K562 (cell line): ENCODE data around the gene KRT33B. TPM values are rescaled to one million over a fixed set of nuclear protein-coding genes. Genes with fewer than 3 reads are reported as not detected.
A peak's percentile ranks its signal among the peaks of the same experiment; 100 is the strongest.

ENCODE experiments used
- ATAC-seq: fragments of 200-7000 bp; cut with Tn5 transposase; 3 replicates; pipeline ENCODE4 v1.9.1; 2020; ENCODE audit warnings: moderate library complexity
- BruUV-seq: library from RNA; stranded (reverse); fragments of 400-500 nt; replicated peaks from 2 replicates; lab custom pipeline; 2021; lab: Mats Ljungman, UMichigan
- CTCF ChIA-PET: fragments of 300-600 bp; formaldehyde crosslinking; extraction: SDS; loops from one replicate; lab custom pipeline; 2021; ENCODE audit warnings: low intra/inter-chr PET ratio; lab: Yijun Ruan, JAX
- POLR2A ChIA-PET: fragments of 300-600, 350-650 bp; sonication (Branson Sonifier 250); formaldehyde crosslinking; extraction: SDS; loops from one replicate; lab custom pipeline; 2021; ENCODE audit warnings: antibody characterized with exemption, inconsistent platforms; lab: Yijun Ruan, JAX
- DNase-seq, 4 experiments: peaks; one replicate each; pipeline versions ENCODE4 v3.0.0 to v3.0.0-alpha.2; 2011 to 2018; ENCODE audit warnings: low spot score in 3 of 4, mixed read lengths in 3 of 4; ENCODE audit errors: extremely low read depth in 1 of 4
- FAIRE-seq: peaks from 2 replicates; lab custom pipeline; 2011; peaks lifted over from hg19 to GRCh38; lab: Jason Lieb, UNC
- H2AFZ ChIP-seq: 2 replicates; pipeline ENCODE4 v1.6.0; 2011; ENCODE audit warnings: low read depth, low read length, control low read depth, inconsistent platforms
- H3K27ac ChIP-seq: fragments of 200-600 bp; 3 replicates; pipeline ENCODE4 v1.8.0; 2011; ENCODE audit warnings: low read depth, mild to moderate bottlenecking, control low read depth, inconsistent platforms, low read length, moderate library complexity, mixed read lengths; ENCODE audit errors: extremely low read depth
- H3K27me3 ChIP-seq, 2 experiments: fragments of 300-600 bp in 1 of 2; 2 replicates in 1 of 2; 3 replicates in 1 of 2; pipeline versions ENCODE4 v1.6.0 to v1.8.0; 2011; ENCODE audit warnings: inconsistent platforms in 2 of 2, low read length in 2 of 2, mild to moderate bottlenecking in 1 of 2, mixed read lengths in 1 of 2, moderate library complexity in 1 of 2; ENCODE audit not compliant: control insufficient read depth in 2 of 2, insufficient read depth in 2 of 2
- H3K36me3 ChIP-seq: fragments of 300-600 bp; 3 replicates; pipeline ENCODE4 v1.8.0; 2011; ENCODE audit warnings: mild to moderate bottlenecking, low read length, inconsistent platforms; ENCODE audit not compliant: control insufficient read depth, insufficient read depth
- H3K4me1 ChIP-seq, 2 experiments: fragments of 200-600 bp in 1 of 2; replicated peaks in 1 of 2; 2 replicates in 1 of 2; 3 replicates in 1 of 2; pipeline versions ENCODE4 v1.5.1 to v1.8.0; 2011; ENCODE audit warnings: inconsistent platforms in 2 of 2, low read length in 2 of 2, mild to moderate bottlenecking in 1 of 2, mixed read lengths in 1 of 2, moderate library complexity in 1 of 2; ENCODE audit not compliant: control insufficient read depth in 2 of 2, insufficient read depth in 2 of 2
- H3K4me2 ChIP-seq: 2 replicates; pipeline ENCODE4 v1.6.1; 2011; ENCODE audit warnings: low read length, control low read depth, inconsistent platforms, mixed read lengths; ENCODE audit not compliant: insufficient read depth
- H3K4me3 ChIP-seq: fragments of 200-600 bp; sonication (generic), shearing (Covaris generic); 2 replicates; pipeline ENCODE4 v1.5.1; 2016; ENCODE audit warnings: control low read depth, inconsistent platforms
- H3K79me2 ChIP-seq: fragments of 200-600 bp; 3 replicates; pipeline ENCODE4 v1.8.0; 2011; ENCODE audit warnings: low read length, inconsistent platforms; ENCODE audit not compliant: control insufficient read depth, insufficient read depth
- H3K9ac ChIP-seq, 2 experiments: 2 replicates each; pipeline versions ENCODE4 v1.6.0 to v1.6.1; 2011; ENCODE audit warnings: low read depth in 2 of 2, low read length in 2 of 2, control low read depth in 1 of 2, inconsistent platforms in 1 of 2, mild to moderate bottlenecking in 1 of 2, mixed read lengths in 1 of 2; ENCODE audit not compliant: insufficient read depth in 1 of 2
- H3K9me1 ChIP-seq: one replicate; pipeline ENCODE4 v1.6.0; 2011; ENCODE audit warnings: inconsistent platforms, mild to moderate bottlenecking, low read length, moderate library complexity; ENCODE audit not compliant: control insufficient read depth, insufficient read depth
- H3K9me3 ChIP-seq: replicated peaks from 2 replicates; pipeline ENCODE4 v1.5.1; 2011; ENCODE audit warnings: low read depth, low read length, inconsistent platforms; ENCODE audit not compliant: control insufficient read depth, insufficient read depth
- H4K20me1 ChIP-seq: replicated peaks from 2 replicates; pipeline ENCODE4 v1.6.1; 2011; ENCODE audit warnings: low read length, inconsistent platforms, mixed read lengths; ENCODE audit not compliant: control insufficient read depth, insufficient read depth
- ATF3 ChIP-seq, 2 experiments: fragments of 450-650 bp in 1 of 2; sonication (generic) in 1 of 2; formaldehyde crosslinking in 1 of 2; IDR thresholded peaks in 1 of 2; conservative IDR thresholded peaks in 1 of 2; 2 replicates each; pipeline versions ENCODE4 v1.6.1 to v1.8.1; 2016 to 2023; ENCODE audit warnings: mild to moderate bottlenecking in 2 of 2, moderate library complexity in 2 of 2, inconsistent platforms in 1 of 2, missing genetic modification reagents in 1 of 2
- CREM ChIP-seq: IDR thresholded peaks from 2 replicates; pipeline ENCODE4 v1.6.1; 2014; ENCODE audit warnings: antibody characterized with exemption, low read depth
- FOSL1 ChIP-seq: fragments of 200-800 bp; sonication (Bioruptor generic); conservative IDR thresholded peaks from 2 replicates; pipeline ENCODE4 v1.6.1; 2016; ENCODE audit warnings: missing genetic modification characterization, missing compliant biosample characterization
- JUN ChIP-seq, 2 experiments: sonication (generic) in 1 of 2; formaldehyde crosslinking in 1 of 2; IDR thresholded peaks; 2 replicates each; pipeline versions ENCODE4 v1.6.1 to v1.8.0; 2012 to 2022; ENCODE audit warnings: borderline replicate concordance in 2 of 2, mild to moderate bottlenecking in 2 of 2, improper control_type of control experiment in 1 of 2, low read depth in 1 of 2, low read length in 1 of 2, missing genetic modification reagents in 1 of 2
- JUND ChIP-seq, 2 experiments: IDR thresholded peaks; 2 replicates in 1 of 2; 3 replicates in 1 of 2; pipeline ENCODE4 v1.6.1; 2011; ENCODE audit warnings: borderline replicate concordance in 2 of 2, low read depth in 2 of 2, low read length in 2 of 2, improper control_type of control experiment in 1 of 2, missing biosample characterization in 1 of 2, missing genetic modification characterization in 1 of 2, missing genetic modification reagents in 1 of 2
- NR2C1 ChIP-seq, 2 experiments: fragments of 450-650 bp; IDR thresholded peaks; 2 replicates each; pipeline ENCODE4 v1.6.1; 2017; ENCODE audit warnings: mild to moderate bottlenecking in 2 of 2, antibody characterized with exemption in 1 of 2, inconsistent platforms in 1 of 2, missing compliant biosample characterization in 1 of 2, missing genetic modification characterization in 1 of 2
- ZC3H4 ChIP-seq: sonication (generic); formaldehyde crosslinking; IDR thresholded peaks from 2 replicates; pipeline ENCODE4 v1.9.0; 2021; ENCODE audit warnings: missing genetic modification reagents, borderline replicate concordance
- ZHX1 ChIP-seq: fragments of 150-350 bp; conservative IDR thresholded peaks from 2 replicates; pipeline ENCODE4 v1.6.1; 2014; ENCODE audit warnings: low read length
- ZNF282 ChIP-seq: sonication (generic); formaldehyde crosslinking; IDR thresholded peaks from 2 replicates; pipeline ENCODE4 v1.8.1; 2023; ENCODE audit warnings: missing genetic modification reagents
- WGBS: fragments of 100-300 bp; shearing (Covaris generic); methylation state at CpG from one replicate; pipeline ENCODE4 v1.1.6; 2016; ENCODE audit warnings: low coverage, mixed read lengths; ENCODE audit not compliant: insufficient coverage; ENCODE audit errors: missing lambda C conversion rate; 5-methylcytosine and 5-hydroxymethylcytosine counted together
- in situ Hi-C: fragments of 300-500 bp; cut with MboI; formaldehyde crosslinking; loops from 4 replicates; pipeline ENCODE4 v1.15.0; 2018; ENCODE audit warnings: inconsistent platforms, mixed read lengths
- intact Hi-C: fragments of 100-400 bp; cut with micrococcal nuclease; formaldehyde crosslinking; loops from 2 replicates; pipeline ENCODE4 v1.14.2; 2022
- polyA plus RNA-seq, 8 experiments: library from polyadenylated mRNA; depleted of rRNA in 4 of 8; stranded (reverse) in 5 of 8; unstranded in 3 of 8; fragments of >200 nt; fragmentation: Nextera tagmentation in 2 of 8; fragmentation: Illumina TruSeq in 1 of 8; extraction: Ambion mirVana in 2 of 8; extraction: Trizol in 1 of 8; gene quantifications; 2 replicates each; pipeline versions ENCODE4 v1.2.1 to v1.2.3, GENCODE V29; 2011 to 2014; ENCODE audit warnings: inconsistent platforms in 1 of 8, missing spikeins in 1 of 8
- total RNA-seq, 7 experiments: library from RNA; depleted of rRNA in 6 of 7; stranded (reverse); fragments of >200 nt in 6 of 7; fragmentation: Illumina TruSeq in 2 of 7; extraction: Trizol in 2 of 7; gene quantifications; 2 replicates each; pipeline versions ENCODE4 v1.2.1 to v1.2.3, GENCODE V29; 2011 to 2021; ENCODE audit warnings: low replicate concordance in 1 of 7
- TF ChIP-seq, protein P1 (sequence below): fragments of 250-450 bp; sonication (Bioruptor Pico); IDR thresholded peaks from 2 replicates; pipeline ENCODE4 v1.5.0; 2022; ENCODE audit warnings: mild to moderate bottlenecking
- TF ChIP-seq, protein P2 (sequence below): fragments of 200-800 bp; sonication (Bioruptor generic); IDR thresholded peaks from 2 replicates; pipeline ENCODE4 v1.6.1; 2017; ENCODE audit warnings: missing genetic modification characterization, missing compliant biosample characterization

KRT33B gene
- total and polyA plus RNA-seq, 9 of the 15 experiments (the other 6 are each of a cell fraction or from before 2014, with no cell fraction given): not detected

GRCh38 chr17:41404024-41404671, 34.5 kb upstream of the KRT33B start:
- H3K4me2 ChIP-seq: no peak overlapping the region
- CTCF ChIA-PET: no interaction called here
- no peak overlapping the region for H3K4me3 ChIP-seq
- BruUV-seq: no TSS peak
- no peaks in the 10 kb centered on the region for H3K79me2 ChIP-seq
- no peaks in the 10 kb centered on the region for H3K9me1 ChIP-seq
- no peaks in the 10 kb centered on the region; the same call in 1 of the 2 replicates for H4K20me1 ChIP-seq
- ATAC-seq: no peak
- intact Hi-C loops (no loop called here), in situ Hi-C loops (no loop called here)
- no peaks in the 10 kb centered on the region for H3K4me1 ChIP-seq
- POLR2A ChIA-PET: interaction anchor here (0.6 to 1.9 kb wide), 4 partner anchors 12 to 335 kb away, joined by 3 to 5 read pairs (median 4); no protein-coding TSS in a partner anchor
- H3K27ac ChIP-seq: no peak overlapping the region
- no peaks in the 10 kb centered on the region for H3K36me3 ChIP-seq
- no peak overlapping the region for H2AFZ ChIP-seq
- no peak for FAIRE-seq
- peaks cover 3 to 50% of the 10 kb centered on the region in 2 experiments; a peak in 3 of 5 replicates for H3K27me3 ChIP-seq
- no peaks in the 10 kb centered on the region for H3K9me3 ChIP-seq
- no peak overlapping the region for H3K9ac ChIP-seq
- under 1% methylated on average over 7 of the region's 7 CpGs for WGBS
- peak in 1 of 4 experiments; percentile 18 for DNase-seq
- TF ChIP-seq NR2C1 (IDR thresholded peaks at IDR 0.05) (no peak), NR2C1 (tag; IDR thresholded peaks at IDR 0.05) (no peak), ZHX1 (no peak), ZNF282 (no peak), ZC3H4 (CRISPR knock-in tag) (no peak), ATF3 (IDR thresholded peaks at IDR 0.05) (peak; percentile 78), ATF3 (CRISPR knock-in tag; conservative IDR thresholded peaks at IDR 0.05) (no peak), FOSL1 (tag) (peak; percentile 99), CREM (peak; percentile 26; the same call in 1 of the 2 replicates), JUN (IDR thresholded peaks at IDR 0.05; ENCODE audit: borderline replicate concordance, low read depth, low read length) (peak; percentile 58; the same call in 1 of the 2 replicates), JUN (CRISPR knock-in tag; IDR thresholded peaks at IDR 0.05; ENCODE audit: borderline replicate concordance) (no peak), JUND (IDR thresholded peaks at IDR 0.05; ENCODE audit: borderline replicate concordance, low read depth, low read length) (peak; percentile 52; the same call in 1 of the 2 replicates), JUND (tag; IDR thresholded peaks at IDR 0.05; ENCODE audit: borderline replicate concordance, low read depth, low read length) (peak; percentile 58; the same call in 2 of the 3 replicates)
- TF ChIP-seq, protein P1, sequence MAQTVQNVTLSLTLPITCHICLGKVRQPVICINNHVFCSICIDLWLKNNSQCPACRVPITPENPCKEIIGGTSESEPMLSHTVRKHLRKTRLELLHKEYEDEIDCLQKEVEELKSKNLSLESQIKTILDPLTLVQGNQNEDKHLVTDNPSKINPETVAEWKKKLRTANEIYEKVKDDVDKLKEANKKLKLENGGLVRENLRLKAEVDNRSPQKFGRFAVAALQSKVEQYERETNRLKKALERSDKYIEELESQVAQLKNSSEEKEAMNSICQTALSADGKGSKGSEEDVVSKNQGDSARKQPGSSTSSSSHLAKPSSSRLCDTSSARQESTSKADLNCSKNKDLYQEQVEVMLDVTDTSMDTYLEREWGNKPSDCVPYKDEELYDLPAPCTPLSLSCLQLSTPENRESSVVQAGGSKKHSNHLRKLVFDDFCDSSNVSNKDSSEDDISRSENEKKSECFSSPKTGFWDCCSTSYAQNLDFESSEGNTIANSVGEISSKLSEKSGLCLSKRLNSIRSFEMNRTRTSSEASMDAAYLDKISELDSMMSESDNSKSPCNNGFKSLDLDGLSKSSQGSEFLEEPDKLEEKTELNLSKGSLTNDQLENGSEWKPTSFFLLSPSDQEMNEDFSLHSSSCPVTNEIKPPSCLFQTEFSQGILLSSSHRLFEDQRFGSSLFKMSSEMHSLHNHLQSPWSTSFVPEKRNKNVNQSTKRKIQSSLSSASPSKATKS (CRISPR knock-in tag): no peak
- TF ChIP-seq, protein P2, sequence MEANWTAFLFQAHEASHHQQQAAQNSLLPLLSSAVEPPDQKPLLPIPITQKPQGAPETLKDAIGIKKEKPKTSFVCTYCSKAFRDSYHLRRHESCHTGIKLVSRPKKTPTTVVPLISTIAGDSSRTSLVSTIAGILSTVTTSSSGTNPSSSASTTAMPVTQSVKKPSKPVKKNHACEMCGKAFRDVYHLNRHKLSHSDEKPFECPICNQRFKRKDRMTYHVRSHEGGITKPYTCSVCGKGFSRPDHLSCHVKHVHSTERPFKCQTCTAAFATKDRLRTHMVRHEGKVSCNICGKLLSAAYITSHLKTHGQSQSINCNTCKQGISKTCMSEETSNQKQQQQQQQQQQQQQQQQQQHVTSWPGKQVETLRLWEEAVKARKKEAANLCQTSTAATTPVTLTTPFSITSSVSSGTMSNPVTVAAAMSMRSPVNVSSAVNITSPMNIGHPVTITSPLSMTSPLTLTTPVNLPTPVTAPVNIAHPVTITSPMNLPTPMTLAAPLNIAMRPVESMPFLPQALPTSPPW (CRISPR knock-in tag): peak; percentile 34
